ENCODE data around the gene SYNDIG1L. TPM values are rescaled to one million over a fixed set of nuclear protein-coding genes. Genes with fewer than 3 reads are reported as not detected.

The SYNDIG1L gene
- total RNA-seq, 1 experiment from 2014 or later = not detected

GRCh38 chr14:74465335-74465734 lies 39.3 kb upstream of the SYNDIG1L start:
- POLR2A ChIA-PET = no interaction called here

More at GRCh38 chr14:74465335-74465734, 39.3 kb upstream of the SYNDIG1L start:
- RAD21 ChIA-PET (ENCODE audit: low non-redundant PET in 1 of 2, low total read pairs in 2 of 2, uncharacterized antibody in 2 of 2, unreplicated experiment in 2 of 2) = no interaction called here
- Histone ChIP-seq H3K4me3 (replicated peaks in 1 of 2; ENCODE audit: low read depth in 1 of 2, low read length in 2 of 2) (no peak overlapping the region), H3K9me2 (ENCODE audit: insufficient read depth) (no peaks in the 10 kb centered on the region), H3K9me3 (ENCODE audit: control insufficient read depth in 1 of 2, insufficient read depth in 1 of 2, low read depth in 1 of 2, low read length in 2 of 2) (no peaks in the 10 kb centered on the region), H4K20me1 (ENCODE audit: insufficient read depth) (no peaks in the 10 kb centered on the region), H3K36me3 (ENCODE audit: control insufficient read depth in 1 of 2, insufficient read depth in 2 of 2, low read length in 2 of 2) (no peaks in the 10 kb centered on the region), H2AFZ (ENCODE audit: low read depth, low read length, poor library complexity, severe bottlenecking) (no peak overlapping the region), H3K27ac (ENCODE audit: low read depth, low read length) (no peak overlapping the region), H3K79me2 (ENCODE audit: insufficient read depth, low read length) (no peaks in the 10 kb centered on the region), H3K4me1 (ENCODE audit: control insufficient read depth in 1 of 2, insufficient read depth in 2 of 2, low read length in 2 of 2) (no peaks in the 10 kb centered on the region), H3K4me2 (ENCODE audit: low read length) (no peak overlapping the region), H3K27me3 (ENCODE audit: insufficient read depth, low read length) (0 out of 2 replicates have a peak, but pooled peaks cover 4% of the 10 kb centered on the region), H3K9ac (ENCODE audit: low read length) (no peak overlapping the region)
- no peak for ATAC-seq
- no peak for DNase-seq (ENCODE audit: low read depth, low spot score)
- CTCF ChIA-PET = interaction anchor here (1.2 kb wide), 1 partner anchor 13 kb away, joined by 3 read pairs; no protein-coding TSS in a partner anchor
- intact Hi-C loops (cut with micrococcal nuclease) = no loop called here
- no peak for TF ChIP-seq ZBTB33 (IDR thresholded peaks at IDR 0.05; ENCODE audit: extremely low read depth, insufficient replicate concordance, low read length)
- no peak for TF ChIP-seq YY1 (IDR thresholded peaks at IDR 0.05; ENCODE audit: extremely low read depth, insufficient replicate concordance, low read depth, low read length)
- TF ChIP-seq MAX (IDR thresholded peaks at IDR 0.05) = no peak
- TF ChIP-seq CTCF (IDR thresholded peaks at IDR 0.05 in 2 of 3, conservative IDR thresholded peaks at IDR 0.05 in 1 of 3; ENCODE audit: borderline replicate concordance in 1 of 3, insufficient read depth in 1 of 3, low read depth in 2 of 3, low read length in 2 of 3) = no peak
- no peak for TF ChIP-seq REST (IDR thresholded peaks at IDR 0.05; ENCODE audit: low read depth)
- no peak for TF ChIP-seq RAD21 (IDR thresholded peaks at IDR 0.05; ENCODE audit: low read depth)
- no peak for TF ChIP-seq ATF3 (IDR thresholded peaks at IDR 0.05)
- no peak for TF ChIP-seq FOSL1 (IDR thresholded peaks at IDR 0.05; ENCODE audit: low read depth)
- no peak for TF ChIP-seq CBX3 (IDR thresholded peaks at IDR 0.05; ENCODE audit: low read depth)
- TF ChIP-seq EZH2phosphoT487 (IDR thresholded peaks at IDR 0.05; ENCODE audit: borderline replicate concordance) = no peak
- TF ChIP-seq POLR2AphosphoS5 (IDR thresholded peaks at IDR 0.05; ENCODE audit: low read depth, low read length) = no peak
- TF ChIP-seq SRF (IDR thresholded peaks at IDR 0.05; ENCODE audit: low read depth) = no peak
- TF ChIP-seq ZFX (IDR thresholded peaks at IDR 0.05) = no peak
- TF ChIP-seq EZH2 (IDR thresholded peaks at IDR 0.05) = no peak
- TF ChIP-seq EGR1 (IDR thresholded peaks at IDR 0.05; ENCODE audit: low read depth) = no peak
- TF ChIP-seq POLR2A (IDR thresholded peaks at IDR 0.05; ENCODE audit: borderline replicate concordance, extremely low read depth, insufficient read depth, insufficient read length) = no peak
- BruUV-seq (replicated peaks) = no TSS peak
